ENCODE results near the gene SORCS1.

GRCh38 chr10:106619346-106619745 is 545.2 kb downstream of the SORCS1 start:
- TF ChIP-seq, protein P1, sequence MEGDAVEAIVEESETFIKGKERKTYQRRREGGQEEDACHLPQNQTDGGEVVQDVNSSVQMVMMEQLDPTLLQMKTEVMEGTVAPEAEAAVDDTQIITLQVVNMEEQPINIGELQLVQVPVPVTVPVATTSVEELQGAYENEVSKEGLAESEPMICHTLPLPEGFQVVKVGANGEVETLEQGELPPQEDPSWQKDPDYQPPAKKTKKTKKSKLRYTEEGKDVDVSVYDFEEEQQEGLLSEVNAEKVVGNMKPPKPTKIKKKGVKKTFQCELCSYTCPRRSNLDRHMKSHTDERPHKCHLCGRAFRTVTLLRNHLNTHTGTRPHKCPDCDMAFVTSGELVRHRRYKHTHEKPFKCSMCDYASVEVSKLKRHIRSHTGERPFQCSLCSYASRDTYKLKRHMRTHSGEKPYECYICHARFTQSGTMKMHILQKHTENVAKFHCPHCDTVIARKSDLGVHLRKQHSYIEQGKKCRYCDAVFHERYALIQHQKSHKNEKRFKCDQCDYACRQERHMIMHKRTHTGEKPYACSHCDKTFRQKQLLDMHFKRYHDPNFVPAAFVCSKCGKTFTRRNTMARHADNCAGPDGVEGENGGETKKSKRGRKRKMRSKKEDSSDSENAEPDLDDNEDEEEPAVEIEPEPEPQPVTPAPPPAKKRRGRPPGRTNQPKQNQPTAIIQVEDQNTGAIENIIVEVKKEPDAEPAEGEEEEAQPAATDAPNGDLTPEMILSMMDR (IDR thresholded peaks at IDR 0.05), result no peak
- TF ChIP-seq POLR2A (IDR thresholded peaks at IDR 0.05), result no peak
